Heart right ventricle (tissue), 16 donors: ENCODE results near the gene TMSB10. TPM values are rescaled to one million over a fixed set of nuclear protein-coding genes. Genes with fewer than 3 reads are reported as not detected.
"Not testable (repeated sequence)": the region's sequence is repeated elsewhere in the genome, so short reads cannot be mapped to it uniquely, and the experiment has no call there.

Source experiments
- ATAC-seq, 8 donors: fragments of 200-7000 bp; cut with Tn5 transposase; one replicate each; pipeline ENCODE4 v1.9.1; 2020; ENCODE audit warnings: mild to moderate bottlenecking in 8 of 8, moderate library complexity in 8 of 8, moderate number of reproducible peaks in 1 of 8
- DNase-seq, 2 donors: peaks; one replicate each; pipeline ENCODE4 v3.0.0-alpha.2; 2020
- H3K27ac ChIP-seq, 10 donors: fragments of 200-600 bp; sonication (generic) in 2 of 10; one replicate each; pipeline versions ENCODE4 v1.5.0 to v1.8.0; 2020 to 2022; ENCODE audit warnings: mild to moderate bottlenecking in 3 of 10
- H3K27me3 ChIP-seq, 7 donors: fragments of 200-600 bp; one replicate each; pipeline ENCODE4 v1.8.0; 2021 to 2022; ENCODE audit warnings: mild to moderate bottlenecking in 2 of 7
- H3K36me3 ChIP-seq, 9 donors: fragments of 200-600 bp; sonication (generic) in 1 of 9; one replicate each; pipeline versions ENCODE4 v1.5.0 to v1.8.0; 2020 to 2022; ENCODE audit warnings: mild to moderate bottlenecking in 2 of 9
- H3K4me1 ChIP-seq, 9 donors: fragments of 200-600 bp; sonication (generic) in 1 of 9; one replicate each; pipeline versions ENCODE4 v1.5.0 to v1.8.0; 2020 to 2022; ENCODE audit warnings: mild to moderate bottlenecking in 4 of 9
- H3K4me3 ChIP-seq, 10 donors: fragments of 200-600 bp; sonication (generic) in 2 of 10; one replicate each; pipeline versions ENCODE4 v1.5.0 to v1.8.0; 2020 to 2022; ENCODE audit warnings: mild to moderate bottlenecking in 7 of 10, moderate library complexity in 2 of 10
- H3K9me3 ChIP-seq, 11 donors: fragments of 200-600 bp in 10 of 11; sonication (generic) in 2 of 11; one replicate each; pipeline versions ENCODE4 v1.5.0 to v1.8.0; 2013 to 2022; ENCODE audit warnings: mild to moderate bottlenecking in 2 of 11, control low read depth in 1 of 11, moderate library complexity in 1 of 11
- CTCF ChIP-seq, 9 donors: fragments of 200-600 bp; sonication (generic) in 2 of 9; IDR thresholded peaks; one replicate each; pipeline versions ENCODE4 v1.5.0 to v1.8.0; 2021 to 2022; ENCODE audit warnings: antibody characterized with exemption in 9 of 9, mild to moderate bottlenecking in 5 of 9, moderate library complexity in 1 of 9
- WGBS, 2 donors: extraction: QIAGEN DNeasy Blood & Tissue Kit; methylation state at CpG; one replicate each; pipeline ENCODE4 v1.1.7; 2013; ENCODE audit warnings: inconsistent platforms in 1 of 2; 5-methylcytosine and 5-hydroxymethylcytosine counted together
- intact Hi-C, 10 donors: fragments of 100-400 bp; cut with DNase I; formaldehyde crosslinking; loops; one replicate each; pipeline versions ENCODE4 v1.11.1 to v1.14.2; 2022
- polyA plus RNA-seq, 2 donors: library from polyadenylated mRNA; stranded (reverse); fragments of 200-250 nt; gene quantifications; one replicate each; pipeline ENCODE4 v1.2.3, GENCODE V29; 2013
- total RNA-seq, 10 donors: library from RNA; stranded (reverse); fragmentation: NEBNext Ultra II Directional in 3 of 10; extraction: Animal tissue kit (Norgen Biotek cat#: 25700) in 3 of 10; gene quantifications; one replicate each; pipeline versions ENCODE4 v1.2.1 to v1.2.4, GENCODE V29; 2021 to 2023
- donor health status: Arrhythmogenic right ventricular cardiomyopathy.
- donor health status: ischemic (EF 13 %, LVEDD 7.1; RV severe dilation, severe dysfunction).
- donor health status: healthy with polysubstance abuse.
- donor health status: DM: no; HTN: yes; CAD: no.
- donor health status: DM: no; HTN: no; CAD: no.
- donor health status: ischemic (EF 25% LVEDD 6.9; RV normal size, moderate dysfunction).
- donor health status: ischemic (EF 25% LVEDD 5.7; RV mildly dilated, moderate dysfunction).
- donor health status: healthy.
- donor health status: DM: yes; HTN: yes; CAD: no.
- donor health status: Ischemic cardiomyopathy.
- donor health status: ischemic (EF 35%, LVEDD 5.7; RV mildly dilated, moderate dysfunction).
- donor health status: nonischemic (EF 11% LVEDD 7.7; RV severe dilation, severe dysfunction).
- donor health status: DM: yes; HTN: yes; CAD: no.
- donor health status: PGD.
- donor health status: ischemic (EF 29% LVEDD 5.4; RV normal size, mild dysfunction).
- donor health status: nonischemic (EF 23%, LVEDD 6.1; RV moderate dilation, normal function).

The TMSB10 gene
- total and polyA plus RNA-seq, 12 donors: 217 to 2,308 (median 343) TPM

- WGBS, 2 donors: 91% methylated on average over 7 of the region's 7 CpGs
- Histone ChIP-seq H3K27ac (no peak overlapping the region), H3K36me3 (no peaks in the 10 kb centered on the region), H3K4me3 (no peak overlapping the region), H3K27me3 (no peaks in the 10 kb centered on the region), H3K9me3 (no peaks in the 10 kb centered on the region), H3K4me1 (peaks cover 0 to 36% (median 0%) of the 10 kb centered on the region in 9 donors)
- TF ChIP-seq CTCF (IDR thresholded peaks at IDR 0.05): no peak
- intact Hi-C loops: no loop called here
- ATAC-seq (no peak), DNase-seq (no peak)
These were observed 38.9 kb downstream of the TMSB10 start for GRCh38 chr2:84944295-84944909.

- H3K4me3 ChIP-seq, H3K9me3 ChIP-seq, intact Hi-C loops, ATAC-seq, H3K36me3 ChIP-seq, DNase-seq, H3K27me3 ChIP-seq: not testable (repeated sequence)
- H3K27ac ChIP-seq: peak overlapping the region in 1 of 10 donors; percentile 68
- 67 to 94% methylated on average over 2 to 3 of the region's 3 CpGs for WGBS, 2 donors
- peaks cover 0 to 21% (median 0%) of the 10 kb centered on the region in 9 donors for H3K4me1 ChIP-seq
These were observed 40.4 kb downstream of the TMSB10 start for GRCh38 chr2:84945838-84946203.

GRCh38 chr2:84946204-84947009, 41.0 kb downstream of the TMSB10 start:
- Histone ChIP-seq H3K9me3 (no peaks in the 10 kb centered on the region), H3K36me3 (no peaks in the 10 kb centered on the region), H3K4me3 (no peak overlapping the region), H3K4me1 (peaks cover 0 to 16% (median 0%) of the 10 kb centered on the region in 9 donors), H3K27me3 (no peaks in the 10 kb centered on the region), H3K27ac (peak overlapping the region in 1 of 10 donors; percentile 68)
- DNase-seq: no peak
- ATAC-seq: peak in 2 of 8 donors; percentile 16 to 29
- 76 to 80% methylated on average over 12 of the region's 12 CpGs for WGBS, 2 donors
- intact Hi-C loops: no loop called here
- no peak for TF ChIP-seq CTCF (IDR thresholded peaks at IDR 0.05)

GRCh38 chr2:84947010-84947593, 41.6 kb downstream of the TMSB10 start:
- DNase-seq: no peak
- intact Hi-C loops: no loop called here
- H3K36me3 ChIP-seq: no peaks in the 10 kb centered on the region
- 85 to 86% methylated on average over 10 of the region's 10 CpGs for WGBS, 2 donors
- no peak overlapping the region for H3K4me3 ChIP-seq
- no peaks in the 10 kb centered on the region for H3K9me3 ChIP-seq
- H3K27me3 ChIP-seq: no peaks in the 10 kb centered on the region
- no peak for ATAC-seq
- no peak for TF ChIP-seq CTCF (IDR thresholded peaks at IDR 0.05)
- peaks cover 0 to 16% (median 0%) of the 10 kb centered on the region in 9 donors for H3K4me1 ChIP-seq
- peak overlapping the region in 1 of 10 donors; percentile 68 for H3K27ac ChIP-seq
